HCT116 (cell line): ENCODE results near the gene ABHD2. TPM values are rescaled to one million over a fixed set of nuclear protein-coding genes. Genes with fewer than 3 reads are reported as not detected.

Experiments used
- ATAC-seq: fragments of 200-7000 bp; cut with Tn5 transposase; 2 replicates; pipeline ENCODE4 v1.9.1; 2020; ENCODE audit warnings: mild to moderate bottlenecking, moderate library complexity
- BruUV-seq: library from RNA; stranded (reverse); fragments of 400-500 nt; replicated peaks from 2 replicates; lab custom pipeline; 2021; lab: Mats Ljungman, UMichigan
- CTCF ChIA-PET: fragments of 300-600 bp; sonication (Branson Sonifier 250); formaldehyde crosslinking; loops from one replicate; lab custom pipeline; 2021; ENCODE audit warnings: antibody characterized with exemption; lab: Charles Lee
- POLR2A ChIA-PET: fragments of 300-600, 350-600 bp; sonication (Branson Sonifier 250); formaldehyde crosslinking; loops from one replicate; lab custom pipeline; 2021; ENCODE audit warnings: antibody characterized with exemption; lab: Charles Lee
- RAD21 ChIA-PET, 2 experiments: fragments of 300-600 bp; sonication (Branson Sonifier 250); formaldehyde crosslinking; loops; one replicate each; lab custom pipeline; 2023; ENCODE audit warnings: low total read pairs in 2 of 2; ENCODE audit not compliant: uncharacterized antibody in 2 of 2, unreplicated experiment in 2 of 2, low non-redundant PET in 1 of 2; lab: Charles Lee
- DNase-seq: peaks from one replicate; pipeline ENCODE4 v3.0.0-alpha.2; 2010; ENCODE audit warnings: low read depth, low spot score
- H2AFZ ChIP-seq: fragments of 200-600 bp; shearing (Covaris generic), sonication (generic); 2 replicates; pipeline ENCODE4 v1.6.1; 2017; ENCODE audit warnings: low read depth, mixed run types, mixed read lengths, antibody characterized with exemption, low read length; ENCODE audit not compliant: poor library complexity, severe bottlenecking
- H3K27ac ChIP-seq: 2 replicates; pipeline ENCODE4 v1.5.1; 2012; ENCODE audit warnings: low read depth, low read length
- H3K27me3 ChIP-seq: fragments of 200-600 bp; sonication (generic); 2 replicates; pipeline ENCODE4 v1.6.1; 2016; ENCODE audit warnings: mixed run types, low read length, mixed read lengths; ENCODE audit not compliant: insufficient read depth
- H3K36me3 ChIP-seq, 2 experiments: fragments of 200-500 bp in 1 of 2; fragments of 200-600 bp in 1 of 2; sonication (Bioruptor generic) in 1 of 2; sonication (generic) in 1 of 2; 2 replicates each; pipeline versions ENCODE4 v1.5.1 to v1.6.1; 2014 to 2016; ENCODE audit warnings: low read length in 2 of 2, inconsistent platforms in 1 of 2, mixed read lengths in 1 of 2, mixed run types in 1 of 2; ENCODE audit not compliant: insufficient read depth in 2 of 2, control insufficient read depth in 1 of 2
- H3K4me1 ChIP-seq, 2 experiments: fragments of 200-600 bp in 1 of 2; sonication (generic) in 1 of 2; 2 replicates each; pipeline versions ENCODE4 v1.5.1 to v1.6.1; 2012 to 2017; ENCODE audit warnings: low read length in 2 of 2, inconsistent platforms in 1 of 2, mild to moderate bottlenecking in 1 of 2, mixed read lengths in 1 of 2, mixed run types in 1 of 2, moderate library complexity in 1 of 2; ENCODE audit not compliant: insufficient read depth in 2 of 2, control insufficient read depth in 1 of 2
- H3K4me2 ChIP-seq: fragments of 200-600 bp; sonication (generic); 2 replicates; pipeline ENCODE4 v1.6.1; 2017; ENCODE audit warnings: mixed run types, low read length, mixed read lengths
- H3K4me3 ChIP-seq, 2 experiments: fragments of 200-600 bp in 1 of 2; sonication (generic) in 1 of 2; replicated peaks in 1 of 2; 2 replicates each; pipeline ENCODE4 v1.5.1; 2011 to 2016; ENCODE audit warnings: low read length in 2 of 2, control low read depth in 1 of 2, low read depth in 1 of 2, mild to moderate bottlenecking in 1 of 2, mixed read lengths in 1 of 2, mixed run types in 1 of 2
- H3K79me2 ChIP-seq: fragments of 200-600 bp; sonication (generic); 2 replicates; pipeline ENCODE4 v1.6.1; 2017; ENCODE audit warnings: mild to moderate bottlenecking, mixed run types, low read length, moderate library complexity, mixed read lengths; ENCODE audit not compliant: insufficient read depth
- H3K9ac ChIP-seq: fragments of 200-600 bp; sonication (generic); 2 replicates; pipeline ENCODE4 v1.6.1; 2016; ENCODE audit warnings: low read length, mixed read lengths
- H3K9me2 ChIP-seq: fragments of 200-600 bp; sonication (generic), shearing (Covaris generic); 2 replicates; pipeline ENCODE4 v1.6.1; 2017; ENCODE audit warnings: mixed run types, mild to moderate bottlenecking, moderate library complexity; ENCODE audit not compliant: insufficient read depth
- H3K9me3 ChIP-seq, 2 experiments: fragments of 200-500 bp in 1 of 2; fragments of 200-600 bp in 1 of 2; sonication (Bioruptor generic) in 1 of 2; sonication (generic) in 1 of 2; 2 replicates each; pipeline ENCODE4 v1.6.1; 2014 to 2017; ENCODE audit warnings: low read length in 2 of 2, mixed read lengths in 2 of 2, inconsistent platforms in 1 of 2, low read depth in 1 of 2, mild to moderate bottlenecking in 1 of 2, mixed run types in 1 of 2, moderate library complexity in 1 of 2; ENCODE audit not compliant: control insufficient read depth in 1 of 2, insufficient read depth in 1 of 2
- H4K20me1 ChIP-seq: fragments of 200-600 bp; sonication (generic), shearing (Covaris generic); 2 replicates; pipeline ENCODE4 v1.6.1; 2017; ENCODE audit warnings: mixed run types, mild to moderate bottlenecking, moderate library complexity; ENCODE audit not compliant: insufficient read depth
- CEBPB ChIP-seq: IDR thresholded peaks from 2 replicates; pipeline ENCODE4 v1.6.1; 2012; ENCODE audit warnings: low read depth
- ELF1 ChIP-seq: IDR thresholded peaks from 2 replicates; pipeline ENCODE4 v1.6.1; 2012; ENCODE audit warnings: low read depth, borderline replicate concordance
- EZH2phosphoT487 ChIP-seq: fragments of 200-600 bp; IDR thresholded peaks from 2 replicates; pipeline ENCODE4 v1.6.1; 2018; ENCODE audit warnings: antibody characterized with exemption, borderline replicate concordance
- FOSL1 ChIP-seq: IDR thresholded peaks from 2 replicates; pipeline ENCODE4 v1.6.1; 2012; ENCODE audit warnings: low read depth
- JUND ChIP-seq: IDR thresholded peaks from 2 replicates; pipeline ENCODE4 v1.6.1; 2012
- POLR2AphosphoS5 ChIP-seq: IDR thresholded peaks from 2 replicates; pipeline ENCODE4 v1.6.1; 2011; ENCODE audit warnings: mild to moderate bottlenecking, low read depth, low read length, moderate library complexity
- TCF7L2 ChIP-seq: IDR thresholded peaks from 2 replicates; pipeline ENCODE4 v1.7.0; 2011; ENCODE audit warnings: borderline replicate concordance, inconsistent platforms; ENCODE audit not compliant: insufficient read depth, insufficient read length; ENCODE audit errors: extremely low read depth
- intact Hi-C: fragments of 100-400 bp; cut with micrococcal nuclease; formaldehyde crosslinking; loops from 2 replicates; pipeline ENCODE4 v1.10.0; 2022
- total RNA-seq: library from RNA; stranded (reverse); gene quantifications from one replicate; pipeline ENCODE4 v1.2.1, GENCODE V29; 2021; ENCODE audit not compliant: unreplicated experiment
- TF ChIP-seq, protein P1 (sequence below), 3 experiments: fragments of 200-600 bp in 1 of 3; sonication (generic) in 1 of 3; IDR thresholded peaks in 2 of 3; conservative IDR thresholded peaks in 1 of 3; 2 replicates each; pipeline ENCODE4 v1.5.1; 2012 to 2017; ENCODE audit warnings: low read depth in 2 of 3, low read length in 2 of 3, antibody characterized with exemption in 1 of 3, borderline replicate concordance in 1 of 3, control low read depth in 1 of 3, mild to moderate bottlenecking in 1 of 3, mixed read lengths in 1 of 3, mixed run types in 1 of 3, moderate library complexity in 1 of 3; ENCODE audit not compliant: insufficient read depth in 1 of 3

The ABHD2 gene
- total RNA-seq, 1 experiment from 2014 or later, result 40.8 TPM

DNA sequence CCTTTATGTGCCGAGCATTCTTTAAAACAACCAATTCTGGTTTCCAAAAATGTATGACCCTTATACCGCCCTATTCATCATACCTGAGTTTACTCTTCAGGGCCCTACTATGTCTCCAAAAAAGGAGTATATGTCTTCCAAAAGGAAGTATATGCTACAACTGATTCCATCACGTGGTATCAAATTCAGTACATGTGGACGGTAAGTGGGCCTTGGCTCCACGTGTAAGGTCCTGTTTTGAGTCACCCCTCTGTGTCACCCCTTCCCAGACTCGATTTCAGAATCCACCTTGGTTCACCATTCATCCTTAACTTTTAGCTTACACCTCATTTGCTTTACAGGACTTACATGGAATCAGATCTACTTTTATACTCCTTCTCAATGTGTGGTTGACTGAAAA lies 37.8 kb downstream of the ABHD2 start:
- H2AFZ ChIP-seq, result no peak overlapping the region
- CTCF ChIA-PET, result interaction anchor here (1.0 kb wide), 1 partner anchor 46 kb away, joined by 4 read pairs; no protein-coding TSS in a partner anchor
- H3K4me3 ChIP-seq, result no peak overlapping the region
- H3K9ac ChIP-seq, result no peak overlapping the region
- H3K36me3 ChIP-seq, result no peaks in the 10 kb centered on the region
- no peaks in the 10 kb centered on the region for H3K9me2 ChIP-seq
- H3K27me3 ChIP-seq, result no peaks in the 10 kb centered on the region
- no peak overlapping the region for H3K4me2 ChIP-seq
- intact Hi-C loops, result loop anchor here (5.0 kb wide), 2 partner anchors 49 to 234 kb away; no protein-coding TSS in a partner anchor
- no peak overlapping the region for H3K27ac ChIP-seq
- no peaks in the 10 kb centered on the region for H3K9me3 ChIP-seq
- H4K20me1 ChIP-seq, result no peaks in the 10 kb centered on the region
- POLR2A ChIA-PET, result interaction anchor here (1.1 kb wide), 1 partner anchor 23 kb away, joined by 3 read pairs; no protein-coding TSS in a partner anchor
- ATAC-seq (no peak), DNase-seq (no peak)
- H3K4me1 ChIP-seq, result peaks cover 0 to 17% of the 10 kb centered on the region in 2 experiments; a peak in 2 of 4 replicates
- BruUV-seq, result no TSS peak
- TF ChIP-seq ELF1 (no peak), CEBPB (no peak), FOSL1 (no peak), JUND (no peak), POLR2AphosphoS5 (no peak), EZH2phosphoT487 (no peak), TCF7L2 (no peak)
- TF ChIP-seq, protein P1, sequence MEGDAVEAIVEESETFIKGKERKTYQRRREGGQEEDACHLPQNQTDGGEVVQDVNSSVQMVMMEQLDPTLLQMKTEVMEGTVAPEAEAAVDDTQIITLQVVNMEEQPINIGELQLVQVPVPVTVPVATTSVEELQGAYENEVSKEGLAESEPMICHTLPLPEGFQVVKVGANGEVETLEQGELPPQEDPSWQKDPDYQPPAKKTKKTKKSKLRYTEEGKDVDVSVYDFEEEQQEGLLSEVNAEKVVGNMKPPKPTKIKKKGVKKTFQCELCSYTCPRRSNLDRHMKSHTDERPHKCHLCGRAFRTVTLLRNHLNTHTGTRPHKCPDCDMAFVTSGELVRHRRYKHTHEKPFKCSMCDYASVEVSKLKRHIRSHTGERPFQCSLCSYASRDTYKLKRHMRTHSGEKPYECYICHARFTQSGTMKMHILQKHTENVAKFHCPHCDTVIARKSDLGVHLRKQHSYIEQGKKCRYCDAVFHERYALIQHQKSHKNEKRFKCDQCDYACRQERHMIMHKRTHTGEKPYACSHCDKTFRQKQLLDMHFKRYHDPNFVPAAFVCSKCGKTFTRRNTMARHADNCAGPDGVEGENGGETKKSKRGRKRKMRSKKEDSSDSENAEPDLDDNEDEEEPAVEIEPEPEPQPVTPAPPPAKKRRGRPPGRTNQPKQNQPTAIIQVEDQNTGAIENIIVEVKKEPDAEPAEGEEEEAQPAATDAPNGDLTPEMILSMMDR (IDR thresholded peaks at IDR 0.05 in 2 of 3, conservative IDR thresholded peaks at IDR 0.05 in 1 of 3; ENCODE audit: borderline replicate concordance in 1 of 3, insufficient read depth in 1 of 3, low read depth in 2 of 3, low read length in 2 of 3), result no peak
- RAD21 ChIA-PET, result no interaction called here
- no peaks in the 10 kb centered on the region for H3K79me2 ChIP-seq
